Measurements from ENCODE around the gene PTPN18. TPM values are rescaled to one million over a fixed set of nuclear protein-coding genes. Genes with fewer than 3 reads are reported as not detected.

PTPN18 gene
- total RNA-seq, 4 donors from 2014 or later, result 3.0 to 15.2 (median 7.0) TPM

- Histone ChIP-seq H3K27ac (no peak overlapping the region), H3K27me3 (no peaks in the 10 kb centered on the region), H3K4me3 (no peak overlapping the region), H3K4me1 (peaks cover 0 to 4% of the 10 kb centered on the region in 2 donors), H3K36me3 (no peaks in the 10 kb centered on the region), H3K9me3 (no peaks in the 10 kb centered on the region)
- DNase-seq (no peak), ATAC-seq (no peak)
- TF ChIP-seq CTCF (IDR thresholded peaks at IDR 0.05 in 4 of 5, conservative IDR thresholded peaks at IDR 0.05 in 1 of 5) (no peak), POLR2A (IDR thresholded peaks at IDR 0.05) (no peak)
- in situ Hi-C loops (cut with MboI; ENCODE audit: low sequenced_read_pairs in 4 of 4) (no loop called here), intact Hi-C loops (cut with DNase I; ENCODE audit: low total_unique reads) (no loop called here)
These were observed 25.8 kb downstream of the PTPN18 start for GRCh38 chr2:130381619-130382018.

- Histone ChIP-seq H3K27ac (no peak overlapping the region), H3K4me3 (no peak overlapping the region), H3K4me1 (peaks cover 0 to 7% of the 10 kb centered on the region in 2 donors), H3K27me3 (no peaks in the 10 kb centered on the region), H3K36me3 (no peaks in the 10 kb centered on the region), H3K9me3 (no peaks in the 10 kb centered on the region)
- TF ChIP-seq CTCF (IDR thresholded peaks at IDR 0.05 in 4 of 5, conservative IDR thresholded peaks at IDR 0.05 in 1 of 5) (no peak), POLR2A (IDR thresholded peaks at IDR 0.05) (no peak)
- intact Hi-C loops (cut with DNase I; ENCODE audit: low total_unique reads), result no loop called here
- DNase-seq (no peak), ATAC-seq (no peak)
- in situ Hi-C loops (cut with MboI; ENCODE audit: low sequenced_read_pairs in 4 of 4), result no loop called here
These were observed 26.6 kb downstream of the PTPN18 start for GRCh38 chr2:130382313-130382917.

- H3K27ac ChIP-seq, result no peak overlapping the region
- ATAC-seq, result peak in 1 of 2 donors; percentile 13
These were observed 29.9 kb downstream of the PTPN18 start for GRCh38 chr2:130385709-130386108.

GRCh38 chr2:130387071-130387400, 31.2 kb downstream of the PTPN18 start:
- Histone ChIP-seq H3K4me3 (no peak overlapping the region), H3K4me1 (peaks cover 7 to 22% of the 10 kb centered on the region in 2 donors), H3K27ac (peak overlapping the region in 2 of 4 donors; percentile 44 to 50), H3K9me3 (no peaks in the 10 kb centered on the region), H3K27me3 (no peaks in the 10 kb centered on the region), H3K36me3 (no peaks in the 10 kb centered on the region)
- in situ Hi-C loops (cut with MboI; ENCODE audit: low sequenced_read_pairs in 4 of 4) (no loop called here), intact Hi-C loops (cut with DNase I; ENCODE audit: low total_unique reads) (no loop called here)
- ATAC-seq (no peak), DNase-seq (no peak)
- TF ChIP-seq POLR2A (IDR thresholded peaks at IDR 0.05), result no peak
- TF ChIP-seq CTCF (IDR thresholded peaks at IDR 0.05 in 4 of 5, conservative IDR thresholded peaks at IDR 0.05 in 1 of 5), result no peak

More at GRCh38 chr2:130385709-130386108, 29.9 kb downstream of the PTPN18 start:
- Histone ChIP-seq H3K4me1 (peaks cover under 1 to 19% of the 10 kb centered on the region in 2 donors), H3K36me3 (no peaks in the 10 kb centered on the region), H3K9me3 (no peaks in the 10 kb centered on the region), H3K27me3 (no peaks in the 10 kb centered on the region), H3K4me3 (no peak overlapping the region)
- TF ChIP-seq CTCF (IDR thresholded peaks at IDR 0.05 in 4 of 5, conservative IDR thresholded peaks at IDR 0.05 in 1 of 5) (no peak), POLR2A (IDR thresholded peaks at IDR 0.05) (no peak)
- in situ Hi-C loops (cut with MboI; ENCODE audit: low sequenced_read_pairs in 4 of 4) (no loop called here), intact Hi-C loops (cut with DNase I; ENCODE audit: low total_unique reads) (no loop called here)
- DNase-seq, result no peak

- intact Hi-C loops (cut with DNase I; ENCODE audit: low total_unique reads) (no loop called here), in situ Hi-C loops (cut with MboI; ENCODE audit: low sequenced_read_pairs in 4 of 4) (no loop called here)
- Histone ChIP-seq H3K36me3 (no peaks in the 10 kb centered on the region), H3K27ac (peak overlapping the region in 2 of 4 donors; percentile 44 to 50), H3K4me1 (peaks cover 9 to 22% of the 10 kb centered on the region in 2 donors), H3K27me3 (no peaks in the 10 kb centered on the region), H3K9me3 (no peaks in the 10 kb centered on the region), H3K4me3 (no peak overlapping the region)
- TF ChIP-seq POLR2A (IDR thresholded peaks at IDR 0.05) (no peak), CTCF (IDR thresholded peaks at IDR 0.05 in 4 of 5, conservative IDR thresholded peaks at IDR 0.05 in 1 of 5) (no peak)
- no peak for DNase-seq
- ATAC-seq, result no peak
These were observed 31.9 kb downstream of the PTPN18 start for GRCh38 chr2:130387804-130388203.

Measured in gastrocnemius medialis (tissue), 4 donors.